GM12892 (cell line): Measurements from ENCODE around the gene ITSN1.

Experiments used
- DNase-seq: peaks from one replicate; pipeline ENCODE4 v3.0.0; 2011; ENCODE audit not compliant: insufficient read length
- FAIRE-seq: peaks from 2 replicates; lab custom pipeline; 2011; peaks lifted over from hg19 to GRCh38; lab: Jason Lieb, UNC
- POLR2A ChIP-seq: IDR thresholded peaks from 2 replicates; pipeline ENCODE4 v1.6.1; 2011; ENCODE audit warnings: low read depth, low read length, control low read depth
- POLR2AphosphoS5 ChIP-seq: IDR thresholded peaks from 2 replicates; pipeline ENCODE4 v1.6.1; 2011; ENCODE audit warnings: low read depth, low read length, control low read depth
- TAF1 ChIP-seq: IDR thresholded peaks from 2 replicates; pipeline ENCODE4 v1.6.1; 2011; ENCODE audit warnings: low read depth, mild to moderate bottlenecking, control low read depth, low read length, borderline replicate concordance

The ITSN1 gene

DNA sequence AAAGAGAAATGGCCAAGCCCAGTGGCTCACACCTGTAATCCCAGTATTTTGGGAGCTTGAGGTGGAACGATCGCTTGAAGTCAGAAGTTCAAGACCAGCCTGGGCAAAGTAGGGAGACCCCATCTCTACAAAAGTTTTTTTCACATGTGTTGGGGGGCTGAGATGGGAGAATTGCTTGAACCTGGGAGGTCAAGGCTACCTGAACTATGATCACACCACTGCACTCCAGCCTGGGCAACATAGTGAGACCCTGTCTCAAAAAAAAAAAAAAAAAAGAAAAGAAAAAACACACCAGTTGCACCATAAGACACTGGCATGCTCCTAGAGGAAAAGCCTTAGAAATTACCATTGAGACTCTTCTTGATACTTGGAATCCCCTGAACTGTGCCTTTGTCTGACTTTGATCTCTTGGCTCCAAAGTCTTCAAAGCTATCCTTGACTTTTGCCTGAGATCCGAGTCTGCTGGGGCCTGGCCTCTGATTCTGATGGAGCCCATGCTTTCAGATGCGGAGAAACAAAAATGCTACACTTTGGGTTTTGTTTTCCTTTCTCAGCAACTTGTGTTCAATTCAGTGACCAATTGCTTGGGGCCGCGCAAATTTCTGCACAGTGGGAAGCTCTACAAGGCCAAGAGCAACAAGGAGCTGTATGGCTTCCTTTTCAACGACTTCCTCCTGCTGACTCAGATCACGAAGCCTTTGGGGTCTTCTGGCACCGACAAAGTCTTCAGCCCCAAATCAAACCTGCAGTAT lies 239.6 kb downstream of the ITSN1 start:
- DNase-seq (no peak), FAIRE-seq (no peak)
- TF ChIP-seq TAF1 (no peak), POLR2AphosphoS5 (no peak), POLR2A (no peak)

DNA sequence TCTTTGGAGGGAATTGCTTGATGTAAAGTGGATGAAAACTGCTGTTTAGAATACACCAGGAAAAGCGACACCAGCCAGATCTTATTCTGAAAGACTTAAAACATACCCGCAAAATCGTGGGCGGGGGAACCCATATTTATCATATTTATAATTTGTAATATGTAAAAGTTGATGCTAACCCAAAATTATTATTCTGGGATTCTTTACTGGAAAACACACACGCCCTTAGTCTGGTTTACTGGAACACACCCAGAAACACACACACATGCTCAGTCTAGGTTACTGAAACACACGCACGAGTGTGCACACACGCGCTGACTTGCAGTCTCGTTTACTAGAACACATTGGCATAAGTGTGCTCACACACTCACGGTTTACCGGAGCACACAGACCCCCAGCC lies 240.8 kb downstream of the ITSN1 start:
- DNase-seq (no peak), FAIRE-seq (no peak)
- TF ChIP-seq TAF1: no peak
- TF ChIP-seq POLR2AphosphoS5: no peak
- no peak for TF ChIP-seq POLR2A

GRCh38 chr21:33884376-33885171 lies 242.3 kb downstream of the ITSN1 start:
- TF ChIP-seq TAF1 (no peak), POLR2AphosphoS5 (no peak), POLR2A (no peak)
- FAIRE-seq: no peak
- DNase-seq: no peak

- DNase-seq (no peak), FAIRE-seq (no peak)
- TF ChIP-seq POLR2AphosphoS5 (no peak), TAF1 (no peak), POLR2A (no peak)
Measured at GRCh38 chr21:33885172-33885514, 242.8 kb downstream of the ITSN1 start.

DNA sequence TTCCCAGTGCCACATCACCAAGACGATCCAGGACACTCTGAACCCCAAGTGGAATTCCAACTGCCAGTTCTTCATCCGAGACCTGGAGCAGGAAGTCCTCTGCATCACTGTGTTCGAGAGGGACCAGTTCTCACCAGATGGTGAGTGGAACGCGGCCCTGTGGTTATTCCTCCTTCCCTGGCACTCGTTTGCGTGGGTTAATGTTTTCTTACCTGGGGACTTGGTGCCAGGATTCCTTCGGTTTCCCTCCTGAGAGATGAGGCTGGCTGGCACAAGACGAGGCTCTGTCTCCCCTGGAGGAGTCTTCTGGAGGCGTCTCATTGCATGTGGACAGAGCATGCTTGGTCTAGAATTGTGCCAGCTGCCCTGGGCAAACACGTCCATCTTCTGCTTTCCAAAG lies 244.0 kb downstream of the ITSN1 start:
- no peak for DNase-seq
- FAIRE-seq: no peak

DNA sequence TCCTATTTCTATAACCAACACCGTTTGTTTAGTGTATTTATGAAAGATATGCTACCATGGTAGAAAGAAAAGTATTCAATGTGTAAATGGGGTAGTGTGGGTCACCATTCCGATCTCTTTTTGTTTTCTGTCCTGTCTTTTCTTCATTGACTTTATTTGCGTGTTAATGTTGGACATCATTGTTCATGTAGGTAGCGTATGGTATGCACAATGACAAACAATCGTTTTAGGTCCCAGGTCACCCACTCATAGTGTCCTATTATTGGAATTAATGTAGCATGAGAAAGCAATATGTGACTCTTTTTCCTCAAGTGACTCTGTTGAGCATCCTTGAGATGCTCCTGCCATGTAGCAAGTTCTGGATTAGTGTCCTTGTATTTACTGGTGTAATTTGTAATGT lies 247.9 kb downstream of the ITSN1 start:
- TF ChIP-seq POLR2AphosphoS5 (no peak), TAF1 (no peak), POLR2A (no peak)
- FAIRE-seq (no peak), DNase-seq (no peak)

More for the DNA sequence above, 244.0 kb downstream of the ITSN1 start:
- no peak for TF ChIP-seq POLR2AphosphoS5
- TF ChIP-seq POLR2A: no peak
- TF ChIP-seq TAF1: no peak

DNA sequence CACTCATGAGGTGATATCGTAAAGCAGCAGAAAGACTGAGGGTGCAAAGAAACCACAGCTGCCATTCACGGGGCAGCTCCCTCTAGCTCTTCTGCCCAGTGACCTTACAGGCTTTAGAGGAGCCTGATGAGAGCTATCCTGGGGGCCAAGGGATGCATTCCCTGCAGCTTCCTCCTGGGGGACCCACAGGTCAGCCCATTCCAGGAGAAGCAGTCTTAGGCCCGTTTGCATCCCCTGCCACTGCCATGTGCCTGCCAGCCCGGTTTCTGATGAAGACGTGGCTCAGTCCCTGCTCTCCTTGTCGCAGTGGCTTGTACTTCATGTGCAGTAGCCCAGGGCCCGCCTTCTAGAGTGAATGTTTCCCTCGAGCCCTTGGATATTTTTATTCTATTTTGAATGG lies 250.6 kb downstream of the ITSN1 start:
- DNase-seq: no peak
- TF ChIP-seq POLR2AphosphoS5 (no peak), POLR2A (no peak), TAF1 (no peak)
- FAIRE-seq: no peak

GRCh38 chr21:33893917-33894316 lies 251.6 kb downstream of the ITSN1 start:
- FAIRE-seq (no peak), DNase-seq (no peak)
- TF ChIP-seq POLR2AphosphoS5 (no peak), POLR2A (no peak), TAF1 (no peak)

DNA sequence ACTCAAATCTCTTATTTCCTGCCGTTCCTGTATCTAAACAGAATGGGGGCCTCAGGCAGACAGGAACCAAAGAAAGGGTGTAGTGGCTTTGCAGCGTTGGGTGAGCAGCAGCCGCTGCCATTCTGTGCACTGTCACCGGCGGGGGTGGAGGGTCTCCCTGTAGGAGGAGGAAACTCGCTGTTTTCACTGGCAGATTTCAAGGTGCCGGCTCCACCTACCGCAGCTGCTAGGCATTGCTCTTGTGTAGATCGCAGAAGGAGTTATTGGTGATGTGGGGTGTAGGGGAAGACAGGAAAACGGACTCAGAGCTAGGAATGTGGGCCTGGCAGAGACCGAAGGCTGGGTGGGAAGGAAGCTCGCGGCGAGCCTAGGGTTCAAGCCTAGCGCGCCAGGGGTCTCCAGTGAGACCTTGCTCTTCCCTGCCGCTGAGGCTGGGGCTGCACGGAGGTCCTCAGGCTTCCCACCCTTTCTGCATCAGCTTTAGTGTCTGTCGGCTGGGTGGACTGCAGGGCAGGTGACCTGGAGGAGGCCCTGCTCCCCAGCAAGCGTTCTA lies 252.5 kb downstream of the ITSN1 start:
- TF ChIP-seq POLR2AphosphoS5 (no peak), POLR2A (no peak), TAF1 (no peak)
- no peak for FAIRE-seq
- DNase-seq: peak; percentile 32

DNA sequence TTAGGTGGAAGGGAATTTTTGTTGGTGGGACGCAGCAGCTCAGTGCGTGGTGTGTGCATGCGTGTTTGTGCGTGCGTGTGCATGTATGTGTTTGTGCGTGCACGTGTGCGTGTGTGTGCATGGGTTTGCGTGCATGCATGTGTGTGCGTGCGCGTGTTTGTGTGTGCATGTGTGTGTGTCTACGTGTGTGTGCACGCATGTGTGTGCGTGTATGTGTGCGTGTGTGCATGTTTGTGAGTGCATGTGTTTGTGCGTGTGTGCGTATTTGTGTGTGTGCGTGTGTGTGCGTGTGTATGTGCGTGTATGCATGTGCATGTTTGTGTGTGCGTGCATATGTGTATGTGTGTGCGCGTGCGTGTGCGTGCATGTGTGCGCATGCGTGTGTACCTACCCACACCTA lies 253.1 kb downstream of the ITSN1 start:
- FAIRE-seq (no peak), DNase-seq (no peak)
- TF ChIP-seq TAF1: no peak
- no peak for TF ChIP-seq POLR2A
- no peak; the same call in 1 of the 2 replicates for TF ChIP-seq POLR2AphosphoS5

- no peak for FAIRE-seq
- no peak for TF ChIP-seq POLR2AphosphoS5
- TF ChIP-seq POLR2A: no peak
- TF ChIP-seq TAF1: no peak
- no peak for DNase-seq
Measured at GRCh38 chr21:33896691-33897090, 254.4 kb downstream of the ITSN1 start.
